RWPE2 (cell line): ENCODE results near the gene ARMC2.

Source experiments
- ATAC-seq: fragments of 200-7000 bp; cut with Tn5 transposase; 3 replicates; pipeline ENCODE4 v1.9.1; 2021; ENCODE audit warnings: low read depth
- DNase-seq: peaks from one replicate; pipeline ENCODE4 v3.0.0-alpha.2; 2020; ENCODE audit warnings: low spot score
- H3K27ac ChIP-seq: fragments of 450-650 bp; 2 replicates; pipeline ENCODE4 v1.5.1; 2017; ENCODE audit warnings: mild to moderate bottlenecking; ENCODE audit not compliant: poor library complexity, severe bottlenecking
- H3K27me3 ChIP-seq: fragments of 250-450 bp; sonication (Bioruptor Pico); 2 replicates; pipeline ENCODE4 v1.5.1; 2021; ENCODE audit warnings: mild to moderate bottlenecking, moderate library complexity; ENCODE audit not compliant: insufficient read depth, poor library complexity, severe bottlenecking
- H3K36me3 ChIP-seq: fragments of 250-450 bp; sonication (Bioruptor Pico); 2 replicates; pipeline ENCODE4 v1.5.1; 2020; ENCODE audit warnings: low read depth, mild to moderate bottlenecking, moderate library complexity
- H3K4me1 ChIP-seq: fragments of 250-450 bp; sonication (Bioruptor Pico); 2 replicates; pipeline ENCODE4 v1.5.1; 2021; ENCODE audit warnings: mild to moderate bottlenecking, moderate library complexity; ENCODE audit not compliant: insufficient read depth, poor library complexity, severe bottlenecking
- H3K4me3 ChIP-seq: fragments of 250-450 bp; sonication (Bioruptor Pico); 2 replicates; pipeline ENCODE4 v1.5.1; 2021; ENCODE audit warnings: mild to moderate bottlenecking, moderate library complexity; ENCODE audit not compliant: severe bottlenecking
- H3K9me3 ChIP-seq: fragments of 250-450 bp; sonication (Bioruptor Pico); 2 replicates; pipeline ENCODE4 v1.5.1; 2021; ENCODE audit warnings: mild to moderate bottlenecking, moderate library complexity; ENCODE audit not compliant: severe bottlenecking
- TF ChIP-seq, protein P1 (sequence below): fragments of 450-650 bp; IDR thresholded peaks from one replicate; pipeline ENCODE4 v1.5.1; 2017; ENCODE audit warnings: mild to moderate bottlenecking, moderate library complexity; ENCODE audit not compliant: poor library complexity, severe bottlenecking

ARMC2 gene

DNA sequence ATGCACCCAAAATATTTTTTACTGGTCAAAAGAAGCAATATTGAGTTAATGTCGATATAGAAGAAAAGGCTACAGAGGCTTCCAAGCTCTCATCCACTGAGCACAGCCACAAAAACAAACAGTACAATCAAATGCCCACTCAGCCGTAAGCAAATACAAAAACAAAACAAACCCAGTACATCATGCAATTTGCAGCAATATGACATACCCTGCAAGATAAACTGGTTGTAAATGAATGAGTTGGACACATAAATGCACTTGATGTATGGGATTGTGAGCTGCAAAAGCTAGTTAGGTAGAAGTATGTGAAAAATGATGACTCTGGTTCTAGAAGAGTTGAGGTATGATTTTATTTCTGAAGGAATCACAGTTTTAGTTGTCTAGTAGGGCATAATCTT is 162.5 kb downstream of the ARMC2 start:
- Histone ChIP-seq H3K27ac (no peak overlapping the region), H3K4me3 (no peak overlapping the region), H3K4me1 (peaks cover 14% of the 10 kb centered on the region), H3K9me3 (no peaks in the 10 kb centered on the region), H3K27me3 (no peaks in the 10 kb centered on the region), H3K36me3 (0 out of 2 replicates have a peak, but pooled peaks cover 3% of the 10 kb centered on the region)
- TF ChIP-seq, protein P1, sequence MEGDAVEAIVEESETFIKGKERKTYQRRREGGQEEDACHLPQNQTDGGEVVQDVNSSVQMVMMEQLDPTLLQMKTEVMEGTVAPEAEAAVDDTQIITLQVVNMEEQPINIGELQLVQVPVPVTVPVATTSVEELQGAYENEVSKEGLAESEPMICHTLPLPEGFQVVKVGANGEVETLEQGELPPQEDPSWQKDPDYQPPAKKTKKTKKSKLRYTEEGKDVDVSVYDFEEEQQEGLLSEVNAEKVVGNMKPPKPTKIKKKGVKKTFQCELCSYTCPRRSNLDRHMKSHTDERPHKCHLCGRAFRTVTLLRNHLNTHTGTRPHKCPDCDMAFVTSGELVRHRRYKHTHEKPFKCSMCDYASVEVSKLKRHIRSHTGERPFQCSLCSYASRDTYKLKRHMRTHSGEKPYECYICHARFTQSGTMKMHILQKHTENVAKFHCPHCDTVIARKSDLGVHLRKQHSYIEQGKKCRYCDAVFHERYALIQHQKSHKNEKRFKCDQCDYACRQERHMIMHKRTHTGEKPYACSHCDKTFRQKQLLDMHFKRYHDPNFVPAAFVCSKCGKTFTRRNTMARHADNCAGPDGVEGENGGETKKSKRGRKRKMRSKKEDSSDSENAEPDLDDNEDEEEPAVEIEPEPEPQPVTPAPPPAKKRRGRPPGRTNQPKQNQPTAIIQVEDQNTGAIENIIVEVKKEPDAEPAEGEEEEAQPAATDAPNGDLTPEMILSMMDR = no peak
- DNase-seq (no peak), ATAC-seq (no peak)

DNA sequence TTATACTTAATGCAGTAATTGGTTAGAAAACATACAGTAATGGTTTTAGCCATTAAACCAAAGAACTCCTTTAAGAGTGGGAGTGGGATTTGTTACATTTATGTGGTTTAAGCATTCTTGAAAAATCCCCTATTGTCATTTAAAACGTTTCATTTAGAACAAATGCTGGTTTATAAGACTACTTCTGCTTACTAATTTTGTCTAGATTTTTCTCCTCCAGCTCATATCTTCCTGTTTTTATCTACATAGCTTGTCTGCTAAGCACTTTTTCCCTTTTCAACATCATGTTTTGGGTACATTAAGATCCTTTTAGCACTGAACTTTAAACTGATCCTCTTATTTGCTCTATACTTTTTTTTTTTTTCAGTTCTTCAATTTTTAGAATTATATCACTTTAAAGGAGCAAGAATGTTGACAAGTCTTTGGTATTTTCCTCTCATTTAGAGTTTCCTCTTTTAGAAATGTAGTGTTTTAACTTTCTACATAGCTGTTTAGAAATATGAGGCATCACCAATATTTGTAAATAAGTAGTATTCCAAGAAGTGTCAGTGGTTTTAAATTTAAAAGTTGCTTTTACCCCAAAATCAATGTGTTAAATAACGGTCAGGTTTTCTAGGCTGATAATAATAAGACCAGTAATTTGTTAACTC is 165.6 kb downstream of the ARMC2 start:
- TF ChIP-seq, protein P1 = no peak

DNA sequence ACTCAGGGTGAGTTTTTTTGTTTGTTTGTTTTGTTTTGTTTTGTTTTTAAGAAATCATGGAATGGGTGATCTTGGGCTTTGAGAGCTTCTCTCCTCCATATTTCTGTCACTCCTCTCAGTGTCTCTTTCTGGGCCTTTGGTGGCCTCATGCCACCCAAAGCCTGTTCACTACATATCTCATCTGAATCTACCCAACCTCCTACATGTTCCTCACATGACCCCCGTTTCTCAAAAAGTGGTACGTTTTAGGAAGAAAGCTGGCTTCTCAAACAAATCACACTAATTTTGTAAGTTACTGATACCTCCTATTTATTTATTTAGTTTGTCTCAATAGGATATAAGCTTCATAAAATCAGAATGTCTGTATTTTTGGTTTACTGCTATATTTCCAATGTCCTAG is 166.4 kb downstream of the ARMC2 start:
- H3K4me3 ChIP-seq = no peak overlapping the region
- no peaks in the 10 kb centered on the region for H3K9me3 ChIP-seq
- H3K27ac ChIP-seq = no peak overlapping the region
- ATAC-seq (no peak), DNase-seq (no peak)
- peaks cover 14% of the 10 kb centered on the region for H3K4me1 ChIP-seq
- H3K36me3 ChIP-seq = no peaks in the 10 kb centered on the region
- TF ChIP-seq, protein P1 = no peak
- no peaks in the 10 kb centered on the region for H3K27me3 ChIP-seq

More for the DNA sequence above, 165.6 kb downstream of the ARMC2 start:
- H3K4me1 ChIP-seq = peaks cover 14% of the 10 kb centered on the region
- H3K36me3 ChIP-seq = no peaks in the 10 kb centered on the region
- no peak overlapping the region for H3K4me3 ChIP-seq
- ATAC-seq (no peak), DNase-seq (no peak)
- no peak overlapping the region for H3K27ac ChIP-seq
- H3K9me3 ChIP-seq = no peaks in the 10 kb centered on the region
- H3K27me3 ChIP-seq = no peaks in the 10 kb centered on the region

DNA sequence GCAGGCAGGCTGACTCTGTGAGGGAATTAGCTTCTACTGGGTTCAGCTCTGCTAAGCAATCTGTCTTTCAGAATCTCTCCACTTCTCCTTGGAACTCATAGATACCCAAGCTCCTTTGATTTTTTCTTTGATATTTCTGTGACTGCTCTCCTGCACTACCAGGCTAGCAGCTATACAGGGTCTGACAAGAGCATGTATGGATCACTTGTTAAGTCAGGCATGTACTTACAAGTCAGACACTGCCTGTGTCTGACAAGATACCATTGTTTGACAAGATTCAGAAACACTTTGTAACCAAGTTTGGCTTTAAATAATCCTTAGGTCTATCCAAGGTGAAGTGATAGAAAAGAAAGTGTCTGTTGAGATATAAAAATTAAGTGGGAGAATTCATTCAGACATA is 167.0 kb downstream of the ARMC2 start:
- TF ChIP-seq, protein P1 = no peak
- DNase-seq = no peak

DNA sequence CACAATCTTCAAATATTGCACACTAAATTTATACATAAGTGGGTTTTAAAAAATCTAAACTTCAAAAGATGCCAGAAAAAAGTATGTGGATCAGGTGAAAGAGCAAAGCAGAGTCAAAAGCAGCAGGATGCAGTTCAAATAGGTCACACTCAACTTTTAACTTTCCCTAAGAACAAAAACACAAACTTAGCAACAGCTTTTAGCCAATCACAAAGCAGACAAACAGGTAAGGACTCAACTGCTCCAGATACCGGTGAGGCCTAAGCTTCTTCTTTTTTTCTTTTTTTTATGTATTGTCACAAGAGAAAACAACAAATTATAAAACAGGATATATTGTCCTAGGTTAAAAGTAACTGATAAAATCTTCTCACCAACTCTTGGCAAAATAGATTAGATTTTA is 171.7 kb downstream of the ARMC2 start:
- Histone ChIP-seq H3K27ac (no peak overlapping the region), H3K36me3 (no peaks in the 10 kb centered on the region), H3K27me3 (no peaks in the 10 kb centered on the region), H3K4me3 (no peak overlapping the region), H3K9me3 (no peaks in the 10 kb centered on the region), H3K4me1 (peaks cover 8% of the 10 kb centered on the region)
- ATAC-seq (no peak), DNase-seq (no peak)
- TF ChIP-seq, protein P1 = no peak

More for the DNA sequence above, 167.0 kb downstream of the ARMC2 start:
- Histone ChIP-seq H3K27me3 (no peaks in the 10 kb centered on the region), H3K27ac (no peak overlapping the region), H3K4me1 (peaks cover 14% of the 10 kb centered on the region), H3K9me3 (no peaks in the 10 kb centered on the region), H3K4me3 (no peak overlapping the region), H3K36me3 (no peaks in the 10 kb centered on the region)
- ATAC-seq = peak; percentile 77
